ENCODE results near the gene MYCBPAP. TPM values are rescaled to one million over a fixed set of nuclear protein-coding genes. Genes with fewer than 3 reads are reported as not detected.

The MYCBPAP gene
- total and polyA plus RNA-seq, 2 donors (not counting 3 experiments of a cell fraction or from before 2014, with no cell fraction given), result 0.40 to 0.66 TPM

GRCh38 chr17:50529849-50530248 is 21.6 kb downstream of the MYCBPAP start:
- H4K20me1 ChIP-seq (replicated peaks; ENCODE audit: control insufficient read depth, extremely low read depth, insufficient read depth, low read length), result no peaks in the 10 kb centered on the region
- ChIA-PET CTCF (interaction anchor here (1.5 kb wide), 1 partner anchor 12 kb away, joined by 4 read pairs; no protein-coding TSS in a partner anchor), POLR2A (no interaction called here)
- no peaks in the 10 kb centered on the region for H3K9me3 ChIP-seq (replicated peaks; ENCODE audit: control insufficient read depth, insufficient read depth, low read length)
- H3K27ac ChIP-seq (ENCODE audit: insufficient read depth, low read depth, low read length), result no peak overlapping the region
- no peaks in the 10 kb centered on the region for H3K36me3 ChIP-seq (ENCODE audit: control insufficient read depth in 2 of 2, extremely low read depth in 1 of 2, insufficient read depth in 2 of 2, low read length in 2 of 2)
- dilution Hi-C loops (cut with MboI; ENCODE audit: extremely low pct_ligation_motif_present, low sequenced_read_pairs), result no loop called here
- no peak overlapping the region for H3K4me2 ChIP-seq (ENCODE audit: insufficient read depth, low read length)
- H3K9ac ChIP-seq (replicated peaks; ENCODE audit: extremely low read depth, insufficient read depth, low read length), result no peak overlapping the region
- H3K4me1 ChIP-seq (ENCODE audit: control insufficient read depth, extremely low read depth, insufficient read depth, low read length), result no peaks in the 10 kb centered on the region
- intact Hi-C loops (cut with micrococcal nuclease), result no loop called here
- no peaks in the 10 kb centered on the region for H3K9me1 ChIP-seq (replicated peaks; ENCODE audit: control insufficient read depth, extremely low read depth, insufficient read depth, low read length)
- no peak overlapping the region for H2AFZ ChIP-seq (ENCODE audit: low read depth, low read length)
- H3K79me2 ChIP-seq (ENCODE audit: control insufficient read depth, insufficient read depth, low read length), result no peaks in the 10 kb centered on the region
- no peak overlapping the region for H3K4me3 ChIP-seq (replicated peaks in 1 of 3; ENCODE audit: insufficient read depth in 1 of 3, low read depth in 1 of 3, low read length in 3 of 3)
- DNase-seq (ENCODE audit: low read depth, low spot score) (no peak), FAIRE-seq (no peak)
- no TSS peak for BruUV-seq (replicated peaks)
- H3K27me3 ChIP-seq (ENCODE audit: control insufficient read depth in 2 of 2, insufficient read depth in 2 of 2, low read length in 2 of 2), result peaks cover 13 to 30% of the 10 kb centered on the region in 2 experiments
- TF ChIP-seq CTCF (IDR thresholded peaks at IDR 0.05; ENCODE audit: extremely low read depth in 1 of 2, insufficient read depth in 1 of 2, low read depth in 1 of 2, low read length in 2 of 2), result no peak
- no peak for TF ChIP-seq POLR2AphosphoS5 (IDR thresholded peaks at IDR 0.05; ENCODE audit: insufficient read depth, low read depth, low read length)
- no peak for TF ChIP-seq MAX (IDR thresholded peaks at IDR 0.05; ENCODE audit: insufficient read depth, insufficient read length)
- TF ChIP-seq POLR2A (IDR thresholded peaks at IDR 0.05; ENCODE audit: low read depth, low read length), result no peak
- TF ChIP-seq JUN (IDR thresholded peaks at IDR 0.05; ENCODE audit: borderline replicate concordance, insufficient read depth, insufficient read length, low read depth), result no peak
- TF ChIP-seq EZH2 (IDR thresholded peaks at IDR 0.05; ENCODE audit: borderline replicate concordance, low read depth, low read length, severe bottlenecking), result no peak
- TF ChIP-seq MYC (IDR thresholded peaks at IDR 0.05; ENCODE audit: low read depth, low read length), result no peak
- no peak for TF ChIP-seq GATA2 (IDR thresholded peaks at IDR 0.05; ENCODE audit: insufficient read depth, insufficient read length, low read depth, low read length)
- no peak for TF ChIP-seq FOS (IDR thresholded peaks at IDR 0.05; ENCODE audit: borderline replicate concordance, insufficient read depth, low read length)

Data from endothelial cell of umbilical vein (primary cell).